ENCODE measurements around the gene AKAP1.

GRCh38 chr17:57165754-57166153 is 80.7 kb downstream of the AKAP1 start:
- TF ChIP-seq YY1 (IDR thresholded peaks at IDR 0.05; ENCODE audit: insufficient read depth, insufficient read length) (no peak), SUZ12 (IDR thresholded peaks at IDR 0.05; ENCODE audit: extremely low read depth, insufficient read depth, insufficient read length) (no peak)

Data from NT2/D1 (cell line).